ENCODE results near the gene C11orf97.
"Not testable (repeated sequence)": the region's sequence is repeated elsewhere in the genome, so short reads cannot be mapped to it uniquely, and the experiment has no call there.

C11orf97 gene

GRCh38 chr11:94511932-94512781 lies at the start of gene C11orf97:
Gene C11orf97, plus strand, starts transcription at chr11:94512461. Its CDS starts 68 bp downstream, at chr11:94512529.
- peak; percentile 84 for DNase-seq

DNA sequence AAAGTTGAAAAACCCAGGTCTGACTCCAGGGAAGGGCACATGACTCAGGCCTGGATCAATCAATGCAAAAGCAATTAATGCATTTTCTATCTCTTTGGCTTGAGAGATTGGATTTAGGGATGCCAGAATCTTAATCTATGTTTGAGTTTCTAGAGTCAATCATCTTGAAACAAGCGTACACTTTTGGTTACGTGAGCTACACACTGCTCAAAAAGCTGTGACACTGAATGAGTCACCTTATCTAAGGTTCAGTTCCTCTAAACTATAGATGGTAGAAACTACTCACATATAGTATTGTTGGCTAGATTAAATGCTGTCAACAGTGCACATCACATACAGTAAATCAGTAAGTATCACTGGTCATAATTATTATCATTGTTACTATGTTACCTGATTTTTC lies 42.8 kb upstream of the C11orf97 start:
- DNase-seq: no peak

DNA sequence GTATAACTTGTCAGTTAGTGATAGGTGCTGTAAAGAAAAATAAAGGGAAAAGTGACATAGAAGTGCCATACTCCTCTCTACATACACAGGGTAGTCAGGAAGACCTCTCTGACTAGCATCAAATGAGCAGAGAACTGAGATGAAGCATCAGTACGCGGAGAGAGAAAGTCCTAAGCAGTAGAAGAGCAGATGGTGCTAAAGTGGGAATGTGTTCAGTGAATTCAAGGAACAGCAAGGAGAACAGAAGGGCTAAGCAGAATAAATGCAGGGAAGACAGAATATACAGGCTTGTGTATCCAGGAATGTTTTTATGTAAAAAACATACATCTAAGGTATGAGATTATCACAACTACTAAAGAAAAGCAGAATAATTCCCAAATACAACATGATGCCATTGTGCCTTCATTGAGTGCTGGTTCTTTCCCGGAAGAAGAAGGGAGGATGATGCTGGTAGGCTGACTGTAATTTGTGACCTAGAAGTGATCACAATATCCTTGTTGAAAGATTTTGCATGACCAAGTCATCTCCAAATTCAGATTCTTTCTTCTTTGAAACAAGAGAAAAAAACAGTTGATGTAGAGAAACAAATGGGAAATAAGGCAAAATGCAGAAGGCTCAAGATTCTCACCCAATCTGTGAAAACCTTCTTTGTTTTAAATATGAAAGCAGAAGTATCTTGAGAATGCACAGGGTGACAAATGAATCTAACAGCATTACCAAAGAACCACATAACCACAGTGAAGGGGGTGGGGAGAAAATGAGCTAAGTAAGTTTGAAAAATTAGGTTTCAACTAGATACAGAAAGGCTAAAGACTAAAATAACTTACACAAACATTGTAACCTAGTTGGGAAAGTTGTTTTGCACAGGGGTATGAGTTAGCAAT lies 39.1 kb upstream of the C11orf97 start:
- no peak for DNase-seq

DNA sequence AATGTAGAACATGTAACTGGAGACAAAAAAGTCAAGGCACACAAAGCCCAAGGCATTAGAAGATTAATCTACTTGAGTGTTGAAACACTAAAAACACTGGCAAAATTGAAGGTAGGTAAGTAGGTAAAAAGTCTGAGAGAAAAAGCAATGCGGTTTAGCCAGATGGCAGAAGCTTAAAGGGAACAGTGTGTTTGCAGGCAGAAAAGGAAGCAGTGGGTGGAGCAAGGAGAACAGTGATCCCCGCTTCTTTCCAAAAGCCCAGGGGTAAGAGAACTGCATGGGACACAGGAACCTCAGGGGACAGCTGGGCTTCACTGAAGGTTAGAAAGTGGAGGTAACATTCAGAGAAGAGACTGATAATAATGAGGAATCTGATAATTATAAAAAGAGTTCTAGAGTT lies 34.6 kb upstream of the C11orf97 start:
- no peak for DNase-seq

GRCh38 chr11:94481342-94481741 lies 30.9 kb upstream of the C11orf97 start:
- DNase-seq: no peak

DNA sequence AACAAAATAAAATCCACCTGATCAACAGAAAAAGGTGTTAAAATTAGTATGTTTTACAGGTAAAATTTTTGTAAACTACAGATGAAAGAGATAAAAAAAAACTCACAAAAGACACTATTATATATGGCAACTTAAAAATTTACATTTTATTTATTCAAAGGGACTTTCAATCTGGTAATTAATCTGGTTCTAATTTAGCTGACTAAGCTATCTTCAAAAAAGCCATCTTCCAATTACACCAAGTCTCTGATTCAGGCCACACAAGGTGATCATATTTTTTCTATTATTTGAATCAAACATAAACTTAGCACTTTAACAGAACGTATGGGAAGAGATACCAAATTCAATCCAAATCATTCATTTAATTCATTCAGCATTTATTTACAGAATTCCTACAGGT lies 26.2 kb upstream of the C11orf97 start:
- no peak for DNase-seq

DNA sequence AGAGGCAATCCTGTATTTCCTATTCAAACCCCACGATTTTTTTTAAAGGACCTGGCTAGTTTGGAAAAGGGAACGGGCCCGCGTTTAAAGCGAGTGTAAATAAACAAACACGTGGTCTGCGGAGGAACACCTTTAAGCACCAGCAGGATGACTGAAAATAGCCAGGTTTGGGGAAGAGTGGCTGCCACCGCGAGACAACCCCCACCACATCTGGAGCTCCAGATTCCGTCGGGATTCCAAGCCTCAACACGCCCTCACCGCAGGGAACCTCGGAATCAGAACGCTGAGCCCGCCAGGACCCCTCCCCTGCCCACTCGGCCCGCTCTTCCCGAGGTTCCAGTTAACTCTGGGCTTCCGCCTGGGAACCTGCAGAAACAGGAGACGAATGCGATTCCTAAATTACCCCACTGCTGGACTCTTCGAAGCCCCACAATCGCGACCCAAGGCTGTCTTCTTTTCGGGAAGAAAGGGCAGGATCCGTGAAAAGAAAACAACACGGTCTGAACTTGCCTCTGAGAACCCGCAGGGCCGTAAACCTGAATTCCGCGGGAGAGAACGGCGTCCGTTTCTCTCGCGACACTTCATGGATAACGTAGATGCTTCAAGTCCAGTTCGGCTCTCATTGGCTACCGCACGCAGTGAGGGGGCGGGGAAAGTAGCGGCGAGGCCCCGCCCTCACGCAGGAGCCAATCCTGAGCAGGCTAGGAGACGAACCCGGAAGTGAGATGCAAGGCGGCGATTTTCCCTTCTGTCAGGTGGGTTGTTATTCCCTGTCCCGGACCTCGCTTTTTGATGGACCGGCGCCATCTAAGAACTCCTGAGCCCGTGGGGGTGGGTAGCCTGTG lies 18.8 kb upstream of the C11orf97 start, which contains the start of the genes ANKRD49 and MRE11:
Gene ANKRD49 (plus strand): TSS at position 704 of the 845 bp plus-strand sequence. CDS start 2,710 bp downstream, outside the sequence.
Gene MRE11 (minus strand): TSS at position 564 of the 845 bp plus-strand sequence. CDS start 1,043 bp downstream, outside the sequence.
- peak; percentile 97 for DNase-seq

DNA sequence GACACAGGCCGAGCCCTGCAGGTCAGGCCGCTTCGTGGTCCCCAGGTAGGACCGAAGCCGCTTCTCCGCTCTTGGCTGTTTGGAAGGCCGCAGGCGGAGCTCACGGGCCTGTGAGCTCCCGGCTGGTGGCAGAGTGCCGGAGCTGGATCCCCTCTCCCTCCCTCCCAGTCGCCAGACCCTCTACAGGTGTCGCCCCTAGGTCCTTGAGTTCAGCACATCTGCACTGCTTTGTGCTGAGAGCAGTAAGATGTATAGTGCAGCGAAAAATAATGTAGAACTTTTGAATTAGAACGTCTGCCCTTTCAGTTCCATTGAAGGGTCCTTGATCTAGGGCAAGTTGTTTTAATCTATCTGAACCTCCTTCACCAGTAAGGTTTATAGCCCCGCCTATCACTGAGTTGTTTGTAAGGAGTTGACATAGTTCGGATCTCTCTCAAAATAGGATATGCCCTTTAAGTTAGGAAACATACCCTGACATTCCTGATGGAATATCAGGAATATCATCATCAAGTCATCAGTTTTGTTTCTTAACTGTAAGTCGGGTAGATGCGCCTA lies 18.1 kb upstream of the C11orf97 start:
- DNase-seq: no peak

GRCh38 chr11:94500181-94500580 lies 12.1 kb upstream of the C11orf97 start:
- no peak for DNase-seq

DNA sequence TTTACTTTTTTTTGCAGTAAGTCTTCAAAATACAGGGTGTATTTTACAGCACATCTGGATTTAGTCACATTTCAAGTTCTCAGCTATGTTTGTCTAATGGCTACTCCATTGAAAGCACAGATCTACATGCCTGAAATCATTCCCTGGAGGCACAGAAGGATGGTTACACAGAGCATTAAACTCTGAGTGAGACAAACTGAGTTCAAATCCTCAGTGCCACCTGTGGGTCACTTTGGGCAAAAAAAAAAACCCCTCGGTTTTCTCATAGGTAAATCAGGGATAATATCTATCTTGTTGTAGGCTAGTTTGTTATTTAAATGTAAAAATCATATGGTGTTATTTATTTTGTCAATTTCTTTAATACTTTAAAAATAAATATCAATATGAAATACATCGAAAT lies 10.7 kb upstream of the C11orf97 start:
- DNase-seq: no peak

- DNase-seq: peak; percentile 24
Measured at GRCh38 chr11:94504689-94505293, 7.5 kb upstream of the C11orf97 start.

DNA sequence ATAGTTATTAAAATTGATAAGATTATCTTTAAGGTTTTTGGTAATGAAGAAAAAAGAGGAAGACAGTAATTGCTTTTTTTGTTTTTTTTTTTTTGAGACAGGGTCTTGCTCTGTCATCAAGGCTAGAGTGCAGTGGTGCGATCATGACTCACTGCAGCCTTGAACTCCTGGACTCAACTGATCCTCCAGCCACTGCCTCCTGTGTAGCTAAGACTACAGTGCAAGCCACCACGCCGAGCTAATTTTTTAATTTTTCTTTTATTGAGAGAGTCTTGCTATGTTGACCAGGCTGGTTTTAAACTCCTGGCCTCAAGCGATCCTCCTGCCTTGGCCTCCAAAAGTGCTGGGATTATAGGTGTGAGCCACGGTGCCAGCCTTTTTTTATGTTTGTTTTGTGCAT lies 5.7 kb upstream of the C11orf97 start:
- not testable (repeated sequence) for DNase-seq

DNA sequence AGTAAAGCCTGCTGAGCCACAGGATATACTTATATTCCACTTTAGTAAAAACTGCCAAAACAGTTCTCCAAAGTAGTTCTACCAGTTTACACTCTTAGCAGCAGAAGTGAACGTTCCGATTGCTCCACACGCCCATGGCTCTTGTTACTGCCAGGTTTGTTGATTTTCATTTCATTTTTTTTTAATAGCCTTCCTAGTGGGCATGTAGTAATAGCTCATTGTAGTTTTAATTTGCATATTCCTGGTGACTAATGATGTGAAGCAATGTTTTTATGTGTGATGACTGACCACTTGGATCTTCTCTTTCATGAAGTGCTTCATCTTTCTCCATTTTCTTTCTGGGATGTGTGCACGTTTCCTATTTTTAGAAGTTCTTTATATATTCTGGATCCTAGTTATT lies 4.8 kb upstream of the C11orf97 start:
- no peak for DNase-seq

- DNase-seq: no peak
Measured at GRCh38 chr11:94513091-94513490, 830 bp downstream of the C11orf97 start.

GRCh38 chr11:94515398-94515797 lies 3.1 kb downstream of the C11orf97 start:
- no peak for DNase-seq

- DNase-seq: no peak
Measured at GRCh38 chr11:94516725-94517124, 4.5 kb downstream of the C11orf97 start.

DNA sequence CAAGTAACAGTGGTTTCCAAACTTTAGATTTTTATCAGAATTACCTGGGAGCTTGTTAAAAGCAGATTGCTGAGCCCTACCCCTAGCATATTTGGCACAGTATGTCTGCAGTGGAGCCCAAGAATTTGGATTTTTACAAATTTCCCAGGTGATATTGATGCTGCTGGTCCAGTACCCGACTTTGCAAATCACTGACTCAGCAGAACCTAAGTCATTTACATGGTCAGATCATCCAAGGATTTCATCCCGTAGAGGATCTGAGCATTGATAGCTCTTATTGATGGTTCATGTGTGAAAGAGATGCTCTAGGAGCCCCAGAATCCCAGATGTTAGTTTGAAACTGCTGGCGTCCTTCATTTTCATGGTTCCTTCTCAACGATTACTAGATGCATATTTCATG lies 6.0 kb downstream of the C11orf97 start:
- DNase-seq: no peak

DNA sequence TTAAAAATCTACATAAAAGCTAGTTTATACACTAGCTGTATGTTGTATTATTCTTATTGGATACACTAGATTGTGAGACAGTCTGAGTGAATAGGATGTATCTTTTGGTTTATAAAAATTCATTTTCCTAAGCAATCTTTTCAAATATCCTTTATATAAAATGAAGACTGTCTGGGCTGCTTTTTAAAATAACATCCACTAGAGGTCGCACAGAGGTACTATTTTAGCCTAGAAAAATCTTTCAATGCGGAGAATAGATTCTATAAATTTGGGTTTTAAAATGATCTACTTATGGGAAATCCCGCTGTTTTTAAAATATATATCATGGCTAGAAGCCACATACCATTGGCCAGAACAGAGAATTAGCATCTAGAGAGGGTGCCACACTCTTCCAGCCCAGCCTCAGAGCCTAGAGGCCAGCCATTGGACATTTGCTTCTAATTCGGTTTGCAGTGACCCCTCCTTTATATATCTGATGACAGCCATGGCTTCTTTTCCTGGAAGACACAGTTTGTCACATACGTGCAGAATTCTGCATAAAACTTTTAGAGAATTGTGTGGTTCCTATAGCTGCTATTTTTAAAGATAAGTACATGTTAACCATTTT lies 7.3 kb downstream of the C11orf97 start:
- peak; percentile 23 for DNase-seq

DNA sequence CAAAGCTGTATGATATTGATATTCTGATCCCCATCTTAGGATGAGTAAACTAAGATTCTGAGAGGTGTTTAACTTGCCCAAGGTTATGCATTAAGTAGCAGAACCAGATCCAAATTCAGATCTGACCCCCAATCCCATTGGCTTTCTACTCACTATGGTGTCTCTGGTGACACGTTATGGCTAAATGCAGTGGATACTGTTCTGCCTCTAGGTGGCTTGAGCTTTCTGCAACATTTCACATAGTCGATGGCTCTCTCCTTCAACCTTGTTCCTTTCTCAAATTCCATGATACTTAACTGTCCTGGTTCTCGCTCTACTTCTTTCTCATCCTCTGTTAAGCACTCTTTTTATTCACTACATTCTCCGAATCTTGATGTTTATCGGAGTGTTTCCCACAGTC lies 9.4 kb downstream of the C11orf97 start:
- no peak for DNase-seq

DNA sequence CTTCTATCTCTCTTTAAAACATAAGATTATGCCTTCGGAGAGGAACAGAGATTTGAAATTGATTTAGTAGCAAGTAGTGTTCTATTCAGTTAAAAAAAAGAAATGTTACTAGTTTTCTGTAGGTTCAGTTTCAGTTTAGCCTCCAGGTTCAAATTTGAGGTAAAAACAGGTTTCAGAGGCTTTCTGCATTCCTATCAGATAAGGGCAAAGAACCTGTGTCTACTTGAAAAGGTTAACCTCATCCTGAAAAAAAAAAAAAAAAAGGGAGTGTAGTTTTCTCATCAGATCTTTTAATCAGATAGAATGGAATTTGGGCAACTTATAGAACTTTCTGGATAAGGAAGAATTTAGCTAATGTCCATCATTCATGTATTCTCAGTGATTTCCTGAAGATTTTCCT lies 12.1 kb downstream of the C11orf97 start:
- DNase-seq: no peak
